ENCODE results near the gene GNAL.
"Not testable (repeated sequence)": the region's sequence is repeated elsewhere in the genome, so short reads cannot be mapped to it uniquely, and the experiment has no call there.

GNAL gene

GRCh38 chr18:11695736-11696135 lies 6.7 kb downstream of the GNAL start:
- no peak for DNase-seq (ENCODE audit: low read depth, low spot score)
- no peak for TF ChIP-seq CTCF (IDR thresholded peaks at IDR 0.05; ENCODE audit: low read depth, low read length)
- H3K4me3 ChIP-seq (ENCODE audit: low read depth, low read length) = no peak overlapping the region
- in situ Hi-C loops (cut with HindIII; ENCODE audit: low sequenced_read_pairs) = no loop called here

- no peak overlapping the region for H3K4me3 ChIP-seq (ENCODE audit: low read depth, low read length)
- no peak for TF ChIP-seq CTCF (IDR thresholded peaks at IDR 0.05; ENCODE audit: low read depth, low read length)
- in situ Hi-C loops (cut with HindIII; ENCODE audit: low sequenced_read_pairs) = no loop called here
These were observed 7.4 kb downstream of the GNAL start for GRCh38 chr18:11696451-11696850.

GRCh38 chr18:11700876-11701275 lies 11.8 kb downstream of the GNAL start:
- TF ChIP-seq CTCF (IDR thresholded peaks at IDR 0.05; ENCODE audit: low read depth, low read length) = no peak
- DNase-seq (ENCODE audit: low read depth, low spot score) = no peak
- in situ Hi-C loops (cut with HindIII; ENCODE audit: low sequenced_read_pairs) = no loop called here
- H3K4me3 ChIP-seq (ENCODE audit: low read depth, low read length) = no peak overlapping the region

More at GRCh38 chr18:11696451-11696850, 7.4 kb downstream of the GNAL start:
- no peak for DNase-seq (ENCODE audit: low read depth, low spot score)

- no peak overlapping the region for H3K4me3 ChIP-seq (ENCODE audit: low read depth, low read length)
- in situ Hi-C loops (cut with HindIII; ENCODE audit: low sequenced_read_pairs) = no loop called here
- no peak for DNase-seq (ENCODE audit: low read depth, low spot score)
- no peak for TF ChIP-seq CTCF (IDR thresholded peaks at IDR 0.05; ENCODE audit: low read depth, low read length)
These were observed 21.5 kb downstream of the GNAL start for GRCh38 chr18:11710578-11710977.

GRCh38 chr18:11713756-11714155 lies 24.7 kb downstream of the GNAL start:
- DNase-seq (ENCODE audit: low read depth, low spot score) = no peak
- no peak overlapping the region for H3K4me3 ChIP-seq (ENCODE audit: low read depth, low read length)
- TF ChIP-seq CTCF (IDR thresholded peaks at IDR 0.05; ENCODE audit: low read depth, low read length) = no peak
- in situ Hi-C loops (cut with HindIII; ENCODE audit: low sequenced_read_pairs) = no loop called here

- in situ Hi-C loops (cut with HindIII; ENCODE audit: low sequenced_read_pairs) = no loop called here
- DNase-seq (ENCODE audit: low read depth, low spot score) = no peak
- no peak overlapping the region for H3K4me3 ChIP-seq (ENCODE audit: low read depth, low read length)
- TF ChIP-seq CTCF (IDR thresholded peaks at IDR 0.05; ENCODE audit: low read depth, low read length) = no peak
These were observed 25.3 kb downstream of the GNAL start for GRCh38 chr18:11714244-11714918.

- DNase-seq (ENCODE audit: low read depth, low spot score); in situ Hi-C loops (cut with HindIII; ENCODE audit: low sequenced_read_pairs); H3K4me3 ChIP-seq (ENCODE audit: low read depth, low read length): not testable (repeated sequence)
These were observed 27.8 kb downstream of the GNAL start for GRCh38 chr18:11716767-11717315.
